Measurements from ENCODE around the gene CACNG1. TPM values are rescaled to one million over a fixed set of nuclear protein-coding genes. Genes with fewer than 3 reads are reported as not detected.
"Not testable (repeated sequence)": the region's sequence is repeated elsewhere in the genome, so short reads cannot be mapped to it uniquely, and the experiment has no call there.

The CACNG1 gene
- total and polyA plus RNA-seq, 8 donors, result 0.35 TPM; not detected in 7

DNA sequence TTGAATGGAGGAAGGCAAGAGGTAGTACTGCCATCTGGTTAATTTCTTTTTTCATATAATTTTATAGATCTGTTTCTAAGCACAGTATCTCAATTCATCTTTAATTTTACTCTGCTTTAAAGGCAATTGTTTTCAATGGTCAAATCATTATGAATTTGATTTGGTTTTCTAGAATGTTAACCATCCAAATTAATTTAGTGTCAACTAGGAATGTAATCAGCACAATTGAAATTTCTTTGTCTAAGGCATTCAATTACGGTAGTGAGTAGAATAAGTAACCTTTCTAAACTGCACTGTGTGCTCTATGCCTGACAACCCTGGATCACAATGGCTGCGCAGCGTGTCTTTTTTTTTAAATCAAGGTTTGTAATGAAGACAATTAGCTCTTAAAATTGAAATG, 44.3 kb downstream of the CACNG1 start:
- TF ChIP-seq, protein P1, sequence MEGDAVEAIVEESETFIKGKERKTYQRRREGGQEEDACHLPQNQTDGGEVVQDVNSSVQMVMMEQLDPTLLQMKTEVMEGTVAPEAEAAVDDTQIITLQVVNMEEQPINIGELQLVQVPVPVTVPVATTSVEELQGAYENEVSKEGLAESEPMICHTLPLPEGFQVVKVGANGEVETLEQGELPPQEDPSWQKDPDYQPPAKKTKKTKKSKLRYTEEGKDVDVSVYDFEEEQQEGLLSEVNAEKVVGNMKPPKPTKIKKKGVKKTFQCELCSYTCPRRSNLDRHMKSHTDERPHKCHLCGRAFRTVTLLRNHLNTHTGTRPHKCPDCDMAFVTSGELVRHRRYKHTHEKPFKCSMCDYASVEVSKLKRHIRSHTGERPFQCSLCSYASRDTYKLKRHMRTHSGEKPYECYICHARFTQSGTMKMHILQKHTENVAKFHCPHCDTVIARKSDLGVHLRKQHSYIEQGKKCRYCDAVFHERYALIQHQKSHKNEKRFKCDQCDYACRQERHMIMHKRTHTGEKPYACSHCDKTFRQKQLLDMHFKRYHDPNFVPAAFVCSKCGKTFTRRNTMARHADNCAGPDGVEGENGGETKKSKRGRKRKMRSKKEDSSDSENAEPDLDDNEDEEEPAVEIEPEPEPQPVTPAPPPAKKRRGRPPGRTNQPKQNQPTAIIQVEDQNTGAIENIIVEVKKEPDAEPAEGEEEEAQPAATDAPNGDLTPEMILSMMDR (IDR thresholded peaks at IDR 0.05), result no peak
- 93 to 95% methylated on average over 3 of the region's 3 CpGs for WGBS, 2 donors
- intact Hi-C loops (cut with DNase I), result no loop called here
- Histone ChIP-seq H3K4me1 (no peaks in the 10 kb centered on the region), H3K27me3 (no peaks in the 10 kb centered on the region), H3K36me3 (peaks cover 0 to 11% (median 0%) of the 10 kb centered on the region in 3 donors), H3K4me3 (no peak overlapping the region), H3K27ac (no peak overlapping the region), H3K9me3 (no peaks in the 10 kb centered on the region)
- DNase-seq, result no peak
- no peak for ATAC-seq
- FAIRE-seq, result no peak

DNA sequence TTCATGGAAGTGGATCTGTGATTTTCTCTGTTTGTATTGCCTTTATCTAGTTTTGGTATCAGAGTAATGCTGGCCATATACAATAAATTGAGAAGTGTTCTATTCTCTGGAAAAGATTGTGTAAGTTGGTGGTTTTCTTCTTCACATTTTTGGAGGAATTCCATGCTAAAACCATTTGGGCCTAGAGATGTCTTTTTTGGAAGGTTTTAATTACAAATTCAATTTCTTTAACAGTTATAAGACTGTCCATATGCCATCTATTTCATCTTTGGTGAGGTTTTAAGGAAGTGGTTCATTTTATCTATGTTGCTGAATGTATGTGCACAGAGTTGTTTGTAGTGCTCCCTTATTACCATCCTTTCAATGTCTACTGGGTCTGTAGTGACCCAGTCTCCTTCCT, 46.0 kb downstream of the CACNG1 start:
- Histone ChIP-seq H3K36me3 (peaks cover 0 to 11% (median 0%) of the 10 kb centered on the region in 3 donors), H3K27me3 (no peaks in the 10 kb centered on the region), H3K27ac (no peak overlapping the region), H3K4me1 (no peaks in the 10 kb centered on the region), H3K9me3 (no peaks in the 10 kb centered on the region), H3K4me3 (no peak overlapping the region)
- intact Hi-C loops (cut with DNase I), result no loop called here
- ATAC-seq, result no peak
- no peak for FAIRE-seq
- no peak for DNase-seq
- TF ChIP-seq, protein P1 (IDR thresholded peaks at IDR 0.05), result no peak

DNA sequence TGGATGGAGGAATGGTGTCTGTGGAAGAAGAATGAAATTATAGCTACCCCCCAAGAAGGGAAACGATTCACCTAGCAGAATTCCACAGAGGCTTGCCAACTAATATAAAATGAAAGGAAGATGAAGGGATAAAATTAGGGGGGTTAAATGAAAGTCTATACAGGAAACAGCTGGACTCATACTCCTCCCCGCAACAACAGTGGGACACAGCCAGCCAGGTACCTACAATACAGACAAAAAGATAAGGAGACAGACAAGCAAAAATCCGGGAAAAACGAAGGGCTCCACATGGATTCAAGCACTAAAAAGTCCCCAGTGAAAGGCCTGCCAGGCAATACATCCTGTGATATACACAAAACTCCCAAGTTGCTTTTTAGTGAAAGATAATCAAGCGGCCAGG, 47.9 kb downstream of the CACNG1 start:
- Histone ChIP-seq H3K9me3 (no peaks in the 10 kb centered on the region), H3K4me3 (no peak overlapping the region), H3K36me3 (no peaks in the 10 kb centered on the region), H3K27me3 (no peaks in the 10 kb centered on the region), H3K27ac (no peak overlapping the region), H3K4me1 (peaks cover 0 to 5% (median 3%) of the 10 kb centered on the region in 3 donors)
- TF ChIP-seq, protein P1 (IDR thresholded peaks at IDR 0.05), result no peak
- no peak for FAIRE-seq
- intact Hi-C loops (cut with DNase I), result no loop called here
- ATAC-seq, result no peak
- DNase-seq, result no peak
- 82 to 87% methylated on average over 5 of the region's 5 CpGs for WGBS, 2 donors

DNA sequence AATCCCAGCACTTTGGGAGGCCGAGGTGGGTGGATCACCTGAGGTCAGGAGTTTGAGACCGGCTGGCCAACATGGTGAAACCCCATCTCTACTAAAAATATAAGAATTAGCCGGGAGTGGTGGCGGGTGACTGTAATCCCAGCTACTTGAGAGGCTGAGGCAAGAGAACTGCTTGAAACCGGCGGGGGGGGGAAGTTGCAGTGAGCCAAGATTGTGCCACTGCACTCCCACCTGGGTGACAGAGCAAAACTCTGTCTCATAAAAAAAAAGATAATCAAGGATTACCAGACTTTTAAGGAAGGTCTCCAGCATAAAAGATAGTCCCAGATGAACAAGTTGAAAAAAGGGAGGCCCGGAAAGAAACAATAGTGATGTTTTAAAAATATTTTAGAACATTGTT, 48.4 kb downstream of the CACNG1 start:
- DNase-seq; H3K36me3 ChIP-seq; H3K27ac ChIP-seq; H3K27me3 ChIP-seq; FAIRE-seq; intact Hi-C loops (cut with DNase I); H3K4me1 ChIP-seq; H3K4me3 ChIP-seq; ATAC-seq; H3K9me3 ChIP-seq: not testable (repeated sequence)
- 93 to 94% methylated on average over 7 of the region's 7 CpGs for WGBS, 2 donors

DNA sequence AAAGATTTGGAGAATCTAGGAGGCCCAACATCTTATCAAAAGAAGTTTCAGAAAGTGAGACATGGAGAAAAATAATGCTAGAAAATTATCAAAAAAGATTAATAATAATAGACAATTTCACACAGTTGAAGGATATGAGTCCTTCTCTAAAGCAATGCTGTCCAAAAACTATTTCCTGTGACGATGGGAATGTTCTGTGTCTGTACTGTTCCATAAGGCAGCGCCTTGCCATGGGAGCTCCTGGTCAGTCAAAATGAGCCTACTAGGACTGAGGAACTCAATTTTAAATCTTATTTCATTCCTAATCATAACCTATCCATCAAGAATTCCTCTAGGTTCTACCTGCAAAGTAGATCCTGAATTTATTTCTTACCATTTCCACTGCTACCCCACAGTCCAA, 49.0 kb downstream of the CACNG1 start:
- no peak overlapping the region for H3K4me3 ChIP-seq
- intact Hi-C loops (cut with DNase I), result no loop called here
- no peaks in the 10 kb centered on the region for H3K36me3 ChIP-seq
- TF ChIP-seq, protein P1 (IDR thresholded peaks at IDR 0.05), result no peak
- no peak for FAIRE-seq
- H3K27me3 ChIP-seq, result no peaks in the 10 kb centered on the region
- DNase-seq, result no peak
- peaks cover 0 to 5% (median 5%) of the 10 kb centered on the region in 3 donors for H3K4me1 ChIP-seq
- 85 to 90% methylated on average over 2 of the region's 2 CpGs for WGBS, 2 donors
- no peak overlapping the region for H3K27ac ChIP-seq
- no peaks in the 10 kb centered on the region for H3K9me3 ChIP-seq
- no peak for ATAC-seq

DNA sequence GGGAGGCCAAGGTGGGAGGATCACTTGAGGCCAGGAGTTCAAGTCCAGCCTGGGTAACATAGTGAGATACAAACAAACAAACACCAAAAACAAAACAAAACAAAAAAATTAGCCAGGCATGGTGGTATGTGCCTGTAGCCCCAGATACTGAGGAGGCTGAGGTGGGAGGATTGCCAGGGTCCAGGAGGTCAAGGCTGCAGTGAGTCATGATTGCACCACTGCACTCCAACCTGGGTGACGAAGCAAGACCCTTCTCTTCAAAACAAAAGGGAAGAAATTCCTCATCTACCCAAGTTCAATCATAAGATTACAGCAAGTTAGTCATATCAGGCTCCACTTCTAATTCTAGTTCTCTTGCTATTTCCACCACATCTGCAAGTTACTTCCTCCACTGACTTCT, 50.9 kb downstream of the CACNG1 start:
- FAIRE-seq; H3K27me3 ChIP-seq; H3K4me3 ChIP-seq; H3K36me3 ChIP-seq; intact Hi-C loops (cut with DNase I); H3K4me1 ChIP-seq; H3K27ac ChIP-seq; H3K9me3 ChIP-seq: not testable (repeated sequence)
- peak in 2 of 4 donors; percentile 38 to 41 for ATAC-seq
- peak in 3 of 6 donors; percentile 25 to 36 (median 34) for DNase-seq
- 32 to 83% methylated on average over 1 of the region's 1 CpG for WGBS, 2 donors

Measured in pancreas (tissue), 10 donors.